ENCODE measurements around the gene ERN2.
A peak's percentile ranks its signal among the peaks of the same experiment; 100 is the strongest.

ERN2 gene

DNA sequence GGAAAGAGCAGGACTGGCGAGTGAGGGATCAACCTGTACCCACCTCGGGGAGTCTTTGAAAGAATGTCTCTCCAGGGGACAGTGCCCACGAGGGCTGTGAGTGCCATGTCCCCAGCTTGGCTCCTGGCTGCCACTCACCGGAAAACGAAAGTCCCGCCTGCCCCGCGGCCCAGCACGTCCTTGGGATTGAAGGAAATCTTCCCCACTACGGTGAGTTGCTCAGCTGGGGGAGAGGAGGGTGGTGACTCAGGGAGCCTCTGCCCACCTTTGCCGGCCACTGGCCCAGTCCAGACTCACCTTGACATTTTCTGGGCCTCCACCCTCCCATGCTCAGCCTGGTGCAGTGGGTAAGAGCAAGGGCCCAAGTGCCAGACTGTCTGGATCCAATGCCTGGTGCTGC is 17.3 kb downstream of the ERN2 start:
- no peak for DNase-seq (ENCODE audit: low read depth, low spot score)
- no peaks in the 10 kb centered on the region for H3K9me3 ChIP-seq (ENCODE audit: low read depth, low read length)
- H3K27ac ChIP-seq, result no peak overlapping the region
- H3K9ac ChIP-seq (ENCODE audit: insufficient read length), result no peak overlapping the region
- TF ChIP-seq EZH2 (IDR thresholded peaks at IDR 0.05), result no peak
- H3K4me3 ChIP-seq, result no peak overlapping the region
- H3K36me3 ChIP-seq (ENCODE audit: insufficient read depth, low read length), result peaks cover 10% of the 10 kb centered on the region; the same call in 1 of the 2 replicates

DNA sequence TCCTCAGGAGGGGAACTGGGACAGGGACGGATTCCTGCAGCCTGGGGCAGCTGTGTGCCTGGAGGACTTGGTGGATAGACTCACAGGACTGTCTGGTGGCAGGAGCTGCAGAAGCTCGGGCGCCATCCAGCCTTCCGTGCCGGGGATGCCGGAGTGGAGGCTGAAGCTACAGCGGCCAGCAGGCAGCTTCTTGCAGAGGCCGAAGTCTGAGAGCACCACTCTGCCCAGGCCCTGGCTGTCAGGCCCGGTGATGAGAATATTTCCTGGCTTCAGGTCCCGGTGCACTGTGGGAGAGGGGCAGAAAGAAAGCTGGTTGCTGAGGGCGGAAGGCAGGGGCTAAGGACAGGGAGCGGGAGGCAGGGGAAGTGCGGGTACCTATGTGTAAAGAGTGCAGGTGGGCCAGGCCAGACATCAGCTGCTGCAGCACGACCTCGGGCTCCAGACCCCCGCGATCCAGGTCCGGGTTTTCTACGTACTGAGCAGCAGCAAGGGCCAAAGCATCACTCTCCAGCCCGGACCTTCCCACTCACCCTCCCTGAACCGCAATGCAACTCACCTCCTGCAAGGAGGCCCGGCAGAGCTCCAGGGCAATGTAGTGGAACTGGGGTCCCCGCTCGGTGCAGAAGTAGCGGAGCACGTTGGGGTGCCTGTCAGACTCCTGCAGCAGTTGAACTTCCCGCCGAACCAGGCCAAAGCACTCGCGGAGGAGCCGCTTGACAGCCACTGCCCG is 18.2 kb downstream of the ERN2 start:
- DNase-seq (ENCODE audit: low read depth, low spot score), result no peak
- no peak overlapping the region for H3K9ac ChIP-seq (ENCODE audit: insufficient read length)

GRCh38 chr16:23694265-23694643 is 18.8 kb downstream of the ERN2 start:
- TF ChIP-seq FOXP2 (optimal IDR thresholded peaks at IDR 0.05; ENCODE audit: control extremely low read depth, extremely low read length, insufficient read depth), result no peak
- TF ChIP-seq EZH2 (IDR thresholded peaks at IDR 0.05), result no peak
- TF ChIP-seq POLR2AphosphoS5 (IDR thresholded peaks at IDR 0.05; ENCODE audit: borderline replicate concordance, low read depth, low read length), result no peak
- no peak overlapping the region for H3K9ac ChIP-seq (ENCODE audit: insufficient read length)
- peak overlapping the region; percentile 19; the same call in 1 of the 2 replicates for H3K27ac ChIP-seq
- peaks cover 24% of the 10 kb centered on the region for H3K36me3 ChIP-seq (ENCODE audit: insufficient read depth, low read length)
- DNase-seq (ENCODE audit: low read depth, low spot score), result no peak
- no peaks in the 10 kb centered on the region for H3K9me3 ChIP-seq (ENCODE audit: low read depth, low read length)
- H3K4me3 ChIP-seq, result no peak overlapping the region

More for the DNA sequence above, 18.2 kb downstream of the ERN2 start:
- no peaks in the 10 kb centered on the region for H3K9me3 ChIP-seq (ENCODE audit: low read depth, low read length)
- no peak overlapping the region for H3K4me3 ChIP-seq
- peak overlapping the region; percentile 19; the same call in 1 of the 2 replicates for H3K27ac ChIP-seq
- TF ChIP-seq EZH2 (IDR thresholded peaks at IDR 0.05), result no peak
- no peak for TF ChIP-seq POLR2AphosphoS5 (IDR thresholded peaks at IDR 0.05; ENCODE audit: borderline replicate concordance, low read depth, low read length)
- no peak for TF ChIP-seq FOXP2 (optimal IDR thresholded peaks at IDR 0.05; ENCODE audit: control extremely low read depth, extremely low read length, insufficient read depth)
- H3K36me3 ChIP-seq (ENCODE audit: insufficient read depth, low read length), result peaks cover 19% of the 10 kb centered on the region

- Histone ChIP-seq H3K4me3 (no peak overlapping the region), H3K36me3 (ENCODE audit: insufficient read depth, low read length) (peaks cover 44% of the 10 kb centered on the region), H3K9me3 (ENCODE audit: low read depth, low read length) (no peaks in the 10 kb centered on the region), H3K9ac (ENCODE audit: insufficient read length) (no peak overlapping the region), H3K27ac (peak overlapping the region; percentile 67)
- TF ChIP-seq POLR2AphosphoS5 (IDR thresholded peaks at IDR 0.05; ENCODE audit: borderline replicate concordance, low read depth, low read length) (no peak), FOXP2 (optimal IDR thresholded peaks at IDR 0.05; ENCODE audit: control extremely low read depth, extremely low read length, insufficient read depth) (no peak), EZH2 (IDR thresholded peaks at IDR 0.05) (no peak)
- DNase-seq (ENCODE audit: low read depth, low spot score), result no peak
These were observed 20.7 kb downstream of the ERN2 start for GRCh38 chr16:23692190-23692837.

DNA sequence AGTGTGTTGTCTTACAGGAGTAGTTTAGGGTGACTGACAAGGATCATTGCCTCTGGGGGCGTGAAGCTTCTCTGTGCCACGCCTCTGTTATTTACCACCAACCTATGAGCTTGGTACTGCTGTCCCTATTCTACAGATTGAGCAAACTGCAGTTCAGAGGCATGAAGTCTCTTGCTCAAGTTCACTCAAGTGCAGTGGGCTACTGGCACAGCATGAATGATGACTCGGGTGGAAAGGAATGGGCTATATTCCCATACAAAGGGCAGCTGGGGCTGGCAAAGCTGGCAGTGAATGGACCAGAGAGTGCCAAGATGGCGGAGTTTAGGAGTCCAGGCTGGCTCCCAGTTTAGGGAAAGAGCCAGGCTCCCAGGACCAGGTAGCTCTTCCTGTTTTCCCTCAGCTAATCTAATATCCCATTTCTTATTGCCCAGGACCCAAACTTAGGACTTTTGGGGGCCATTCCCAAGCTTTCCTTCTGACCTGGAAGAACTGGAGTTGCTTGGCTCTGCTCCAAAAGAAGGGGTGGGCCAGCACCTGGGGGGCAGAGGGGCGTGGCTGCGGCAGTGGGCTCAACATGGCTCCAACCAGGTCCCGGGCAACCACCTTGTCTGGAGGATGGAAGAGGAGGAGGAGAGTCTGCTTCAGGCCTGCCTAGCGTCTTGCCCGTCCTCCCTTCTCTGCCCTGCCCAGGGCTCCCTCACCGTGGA is 21.4 kb downstream of the ERN2 start:
- H3K27ac ChIP-seq, result peak overlapping the region; percentile 67
- H3K4me3 ChIP-seq, result no peak overlapping the region
- TF ChIP-seq POLR2AphosphoS5 (IDR thresholded peaks at IDR 0.05; ENCODE audit: borderline replicate concordance, low read depth, low read length) (peak; percentile 24; the same call in 1 of the 2 replicates), FOXP2 (optimal IDR thresholded peaks at IDR 0.05; ENCODE audit: control extremely low read depth, extremely low read length, insufficient read depth) (no peak)
- no peaks in the 10 kb centered on the region for H3K9me3 ChIP-seq (ENCODE audit: low read depth, low read length)
- no peak for DNase-seq (ENCODE audit: low read depth, low spot score)
- H3K9ac ChIP-seq (ENCODE audit: insufficient read length), result no peak overlapping the region
- H3K36me3 ChIP-seq (ENCODE audit: insufficient read depth, low read length), result peaks cover 51% of the 10 kb centered on the region

- peak overlapping the region; percentile 67; the same call in 1 of the 2 replicates for H3K27ac ChIP-seq
- no peak overlapping the region for H3K9ac ChIP-seq (ENCODE audit: insufficient read length)
- peaks cover 58% of the 10 kb centered on the region for H3K36me3 ChIP-seq (ENCODE audit: insufficient read depth, low read length)
- no peaks in the 10 kb centered on the region for H3K9me3 ChIP-seq (ENCODE audit: low read depth, low read length)
- no peak for DNase-seq (ENCODE audit: low read depth, low spot score)
- TF ChIP-seq FOXP2 (optimal IDR thresholded peaks at IDR 0.05; ENCODE audit: control extremely low read depth, extremely low read length, insufficient read depth), result no peak
- no peak for TF ChIP-seq POLR2AphosphoS5 (IDR thresholded peaks at IDR 0.05; ENCODE audit: borderline replicate concordance, low read depth, low read length)
- TF ChIP-seq EZH2 (IDR thresholded peaks at IDR 0.05), result no peak
- no peak overlapping the region for H3K4me3 ChIP-seq
These were observed 22.1 kb downstream of the ERN2 start for GRCh38 chr16:23690771-23691482.

DNA sequence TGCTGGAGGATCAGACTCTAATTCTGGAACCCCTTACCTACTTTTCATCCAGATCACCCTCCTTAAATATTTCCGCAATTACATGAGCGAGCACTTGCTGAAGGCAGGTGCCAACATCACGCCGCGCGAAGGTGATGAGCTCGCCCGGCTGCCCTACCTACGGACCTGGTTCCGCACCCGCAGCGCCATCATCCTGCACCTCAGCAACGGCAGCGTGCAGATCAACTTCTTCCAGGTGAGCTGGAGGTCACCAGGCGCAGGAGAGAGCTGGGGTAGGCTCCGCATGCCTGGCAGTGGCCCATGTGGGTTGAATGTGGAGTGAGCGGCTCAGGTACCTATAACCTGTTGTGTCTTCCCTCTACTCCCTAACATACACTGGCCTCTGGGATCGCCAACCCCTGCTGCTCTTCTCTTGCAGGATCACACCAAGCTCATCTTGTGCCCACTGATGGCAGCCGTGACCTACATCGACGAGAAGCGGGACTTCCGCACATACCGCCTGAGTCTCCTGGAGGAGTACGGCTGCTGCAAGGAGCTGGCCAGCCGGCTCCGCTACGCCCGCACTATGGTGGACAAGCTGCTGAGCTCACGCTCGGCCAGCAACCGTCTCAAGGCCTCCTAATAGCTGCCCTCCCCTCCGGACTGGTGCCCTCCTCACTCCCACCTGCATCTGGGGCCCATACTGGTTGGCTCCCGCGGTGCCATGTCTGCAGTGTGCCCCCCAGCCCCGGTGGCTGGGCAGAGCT is 23.4 kb downstream of the ERN2 start:
- TF ChIP-seq FOXP2 (optimal IDR thresholded peaks at IDR 0.05; ENCODE audit: control extremely low read depth, extremely low read length, insufficient read depth) (no peak), POLR2AphosphoS5 (IDR thresholded peaks at IDR 0.05; ENCODE audit: borderline replicate concordance, low read depth, low read length) (no peak), EZH2 (IDR thresholded peaks at IDR 0.05) (no peak)

More for the DNA sequence above, 23.4 kb downstream of the ERN2 start:
- Histone ChIP-seq H3K9ac (ENCODE audit: insufficient read length) (no peak overlapping the region), H3K27ac (no peak overlapping the region), H3K4me3 (no peak overlapping the region), H3K9me3 (ENCODE audit: low read depth, low read length) (no peaks in the 10 kb centered on the region), H3K36me3 (ENCODE audit: insufficient read depth, low read length) (peaks cover 69% of the 10 kb centered on the region)
- DNase-seq (ENCODE audit: low read depth, low spot score), result no peak
